Tibial nerve (tissue), 4 donors: ENCODE measurements around the gene HAUS3.

Experiments
- CTCF ChIP-seq, 5 experiments: fragments of 200-600 bp in 3 of 5; fragments of 450-650 bp in 2 of 5; sonication (generic) in 3 of 5; IDR thresholded peaks; one replicate each; pipeline ENCODE4 v1.5.1; 2016 to 2019; ENCODE audit warnings: antibody characterized with exemption in 5 of 5, mild to moderate bottlenecking in 3 of 5, moderate library complexity in 2 of 5
- EP300 ChIP-seq, 2 donors: sonication (generic); formaldehyde crosslinking; IDR thresholded peaks; one replicate each; pipeline ENCODE4 v1.6.1; 2017; ENCODE audit warnings: antibody characterized with exemption in 2 of 2, mild to moderate bottlenecking in 1 of 2
- POLR2A ChIP-seq, 2 donors: fragments of 450-650 bp; IDR thresholded peaks; one replicate each; pipeline ENCODE4 v1.6.1; 2017; ENCODE audit warnings: antibody characterized with exemption in 2 of 2, mild to moderate bottlenecking in 2 of 2, moderate library complexity in 2 of 2

DNA sequence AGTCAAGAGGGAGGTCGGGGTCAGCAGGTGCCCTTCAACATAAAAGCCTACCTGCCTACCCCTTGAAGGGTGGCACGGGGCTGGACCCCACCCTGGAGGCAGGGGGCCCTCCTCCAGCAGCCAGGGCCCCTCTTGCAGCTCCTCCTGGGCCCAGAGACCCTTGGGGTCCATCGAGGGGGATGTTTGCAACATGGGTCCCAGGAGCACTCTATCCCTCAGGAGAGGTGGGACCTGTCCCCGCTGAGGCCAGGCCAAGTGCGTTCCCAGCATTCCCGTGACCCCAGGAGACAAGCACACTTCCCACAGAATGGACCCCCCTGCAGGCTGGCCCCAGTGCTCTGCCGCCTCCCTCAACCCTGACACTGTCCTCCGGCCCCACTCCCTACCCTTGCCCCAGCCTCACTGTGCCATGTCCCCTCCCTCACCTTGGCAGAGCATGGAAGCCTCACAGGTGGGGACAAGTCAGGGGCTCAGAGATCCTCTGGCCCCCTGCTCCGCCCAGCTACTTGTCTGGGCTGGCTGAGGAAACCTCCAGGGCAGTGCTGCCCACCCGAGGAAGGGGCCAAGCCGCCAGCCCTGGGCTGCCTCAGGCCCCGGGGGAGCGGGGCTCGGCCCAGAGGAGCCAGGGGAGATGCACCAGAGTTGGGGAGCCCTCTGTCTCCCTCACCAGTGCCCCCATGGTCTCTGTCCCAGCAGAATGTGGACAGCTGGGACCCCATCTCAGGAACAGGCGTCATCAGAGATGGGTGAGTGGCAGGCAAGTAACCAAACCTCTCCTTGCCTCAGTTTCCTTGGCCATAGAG, 17.8 kb upstream of the HAUS3 start:
- no peak for TF ChIP-seq CTCF (IDR thresholded peaks at IDR 0.05)
- TF ChIP-seq EP300 (IDR thresholded peaks at IDR 0.05): no peak
- TF ChIP-seq POLR2A (IDR thresholded peaks at IDR 0.05): no peak
